ENCODE measurements around the gene SLC36A1. TPM values are rescaled to one million over a fixed set of nuclear protein-coding genes. Genes with fewer than 3 reads are reported as not detected.

SLC36A1 gene
- total RNA-seq, 1 experiment from 2014 or later: 15.0 TPM

GRCh38 chr5:151430731-151431130 is 16.7 kb upstream of the SLC36A1 start:
- no peak overlapping the region for H3T11ph ChIP-seq (ENCODE audit: low read length)
- H3K79me1 ChIP-seq (ENCODE audit: insufficient read depth, low read depth, low read length, poor library complexity, severe bottlenecking): no peaks in the 10 kb centered on the region
- no peak overlapping the region for H3K27ac Mint-ChIP-seq
- H3K27ac ChIP-seq (ENCODE audit: insufficient read length, low read depth, low read length): no peak overlapping the region
- H3K9me3 ChIP-seq (ENCODE audit: control insufficient read depth, low read depth, low read length): no peaks in the 10 kb centered on the region
- H4K20me1 ChIP-seq (ENCODE audit: control insufficient read depth, insufficient read depth, insufficient read length): no peaks in the 10 kb centered on the region
- no peak overlapping the region for H2BK5ac ChIP-seq (ENCODE audit: insufficient read length, low read length)
- H2BK15ac ChIP-seq (ENCODE audit: low read depth, low read length): no peak overlapping the region
- H4K8ac ChIP-seq (replicated peaks; ENCODE audit: insufficient read length, low read depth, low read length): no peak overlapping the region
- no CpG with 5 or more reads among the region's 1 CpG for WGBS (ENCODE audit: extremely low coverage, insufficient read length, low lambda C conversion rate)
- H3K4ac ChIP-seq (ENCODE audit: low read depth, low read length): no peak overlapping the region
- H3K56ac ChIP-seq (ENCODE audit: insufficient read length, low read depth, low read length): no peak overlapping the region
- no peak overlapping the region for H2BK20ac ChIP-seq (ENCODE audit: low read depth, low read length, poor library complexity, severe bottlenecking)
- H3K4me1 Mint-ChIP-seq: peaks cover 21% of the 10 kb centered on the region in 2 experiments
- no peak overlapping the region for H2AK5ac ChIP-seq (ENCODE audit: insufficient read length, low read length)
- no peaks in the 10 kb centered on the region; the same call in 1 of the 2 replicates for H3K4me1 ChIP-seq (ENCODE audit: insufficient read depth, low read length)
- no peak overlapping the region for H3K4me2 ChIP-seq (ENCODE audit: insufficient read depth, insufficient read length, low read length)
- H2BK120ac ChIP-seq (ENCODE audit: low read depth, low read length, poor library complexity, severe bottlenecking): no peak overlapping the region
- peaks cover 0 to 8% (median 5%) of the 10 kb centered on the region in 3 experiments; a peak in 3 of 7 replicates for H3K36me3 Mint-ChIP-seq (ENCODE audit: insufficient read depth in 1 of 3, low read depth in 3 of 3)
- H3K23me2 ChIP-seq (ENCODE audit: insufficient read length, low read depth, low read length, poor library complexity, severe bottlenecking): no peaks in the 10 kb centered on the region
- no peak overlapping the region for H3K23ac ChIP-seq (ENCODE audit: insufficient read length, low read depth, low read length)
- peaks cover 9 to 11% of the 10 kb centered on the region in 2 experiments for H3K9me3 Mint-ChIP-seq
- no peak overlapping the region for H2BK12ac ChIP-seq (ENCODE audit: insufficient read length, low read depth, low read length)
- no peak for DNase-seq
- H4K91ac ChIP-seq (ENCODE audit: insufficient read length, low read depth, low read length): no peak overlapping the region
- no peak overlapping the region for H4K5ac ChIP-seq (ENCODE audit: insufficient read length, low read depth, low read length)
- H3K27me3 ChIP-seq (ENCODE audit: insufficient read depth, low read length): no peaks in the 10 kb centered on the region
- H3K9ac ChIP-seq (ENCODE audit: extremely low read depth, insufficient read length, low read length): no peak overlapping the region
- H3K27me3 Mint-ChIP-seq (ENCODE audit: low read depth): no peaks in the 10 kb centered on the region; the same call in 1 of the 2 replicates
- H3K4me3 Mint-ChIP-seq: no peak overlapping the region
- H3K18ac ChIP-seq (ENCODE audit: insufficient read length, low read depth, low read length): no peak overlapping the region
- no peak for TF ChIP-seq CTCF (conservative IDR thresholded peaks at IDR 0.05)
- no peak overlapping the region for H3K14ac ChIP-seq (ENCODE audit: insufficient read depth, low read length)
- H2AFZ ChIP-seq (ENCODE audit: low read length): no peak overlapping the region
- no peaks in the 10 kb centered on the region for H3K79me2 ChIP-seq (ENCODE audit: insufficient read depth, low read length)

Data from H9 (cell line).